Spleen (tissue), 11 donors: ENCODE results near the gene HOTAIR. TPM values are rescaled to one million over a fixed set of nuclear protein-coding genes. Genes with fewer than 3 reads are reported as not detected.
A peak's percentile ranks its signal among the peaks of the same experiment; 100 is the strongest.

Experiments used
- DNase-seq: peaks from one replicate; pipeline ENCODE4 v3.0.0-alpha.2; 2020
- H3K27ac ChIP-seq, 8 donors: fragments of 200-600 bp; sonication (generic) in 7 of 8; 1 replicate in 4 of 8; 2 replicates in 4 of 8; pipeline versions ENCODE4 v1.5.0 to v1.8.0; 2016 to 2021; ENCODE audit warnings: inconsistent platforms in 4 of 8, mild to moderate bottlenecking in 4 of 8, moderate library complexity in 1 of 8
- H3K27me3 ChIP-seq, 7 donors: fragments of 200-600 bp; sonication (generic) in 6 of 7; replicated peaks in 1 of 7; 1 replicate in 4 of 7; 2 replicates in 3 of 7; pipeline versions ENCODE4 v1.5.0 to v1.8.0; 2016 to 2021; ENCODE audit warnings: inconsistent platforms in 3 of 7, mild to moderate bottlenecking in 1 of 7
- H3K36me3 ChIP-seq, 6 donors: fragments of 200-600 bp; sonication (generic) in 5 of 6; 1 replicate in 4 of 6; 2 replicates in 2 of 6; pipeline versions ENCODE4 v1.5.0 to v1.8.0; 2016 to 2021; ENCODE audit warnings: inconsistent platforms in 2 of 6
- H3K4me1 ChIP-seq, 6 donors: fragments of 200-600 bp; sonication (generic) in 5 of 6; 1 replicate in 3 of 6; 2 replicates in 3 of 6; pipeline versions ENCODE4 v1.5.0 to v1.8.0; 2016 to 2021; ENCODE audit warnings: inconsistent platforms in 3 of 6
- H3K4me3 ChIP-seq, 8 donors: fragments of 200-600 bp; sonication (generic) in 7 of 8; 1 replicate in 4 of 8; 2 replicates in 4 of 8; pipeline versions ENCODE4 v1.5.0 to v1.8.0; 2016 to 2021; ENCODE audit warnings: inconsistent platforms in 4 of 8, mild to moderate bottlenecking in 4 of 8, moderate library complexity in 2 of 8
- H3K9me3 ChIP-seq, 8 donors: fragments of 200-600 bp; sonication (generic) in 7 of 8; 1 replicate in 4 of 8; 2 replicates in 4 of 8; pipeline versions ENCODE4 v1.5.0 to v1.8.0; 2016 to 2021; ENCODE audit warnings: inconsistent platforms in 4 of 8
- POLR2A ChIP-seq, 3 donors: fragments of 450-650 bp; IDR thresholded peaks; one replicate each; pipeline ENCODE4 v1.5.1; 2017; ENCODE audit warnings: antibody characterized with exemption in 3 of 3, mild to moderate bottlenecking in 1 of 3
- POLR2AphosphoS5 ChIP-seq, 3 donors: sonication (generic); formaldehyde crosslinking; IDR thresholded peaks; one replicate each; pipeline ENCODE4 v1.5.1; 2017; ENCODE audit warnings: antibody characterized with exemption in 3 of 3
- WGBS, 5 donors: extraction: QIAGEN DNeasy Blood & Tissue Kit in 3 of 5; methylation state at CpG; one replicate each; pipeline versions ENCODE4 v1.1.5 to v1.1.7; 2013 to 2018; 5-methylcytosine and 5-hydroxymethylcytosine counted together
- intact Hi-C: fragments of 100-400 bp; cut with DNase I; formaldehyde crosslinking; loops from one replicate; pipeline ENCODE4 v1.15.0; 2023; ENCODE audit warnings: low total_unique reads
- polyA plus RNA-seq, 3 donors: library from polyadenylated mRNA; stranded (reverse); fragments of 200-250 nt; gene quantifications; one replicate each; pipeline ENCODE4 v1.2.1, GENCODE V29; 2013
- total RNA-seq, 7 donors: library from RNA; depleted of rRNA in 3 of 7; stranded (reverse); fragments of >200 nt in 3 of 7; fragmentation: NEBNext Ultra II Directional in 4 of 7; extraction: Animal tissue kit (Norgen Biotek cat#: 25700) in 4 of 7; gene quantifications; one replicate each; pipeline versions ENCODE4 v1.1.0 to v1.2.1, GENCODE V29; 2016 to 2021
- TF ChIP-seq, protein P1 (sequence below), 11 experiments: fragments of 200-600 bp in 7 of 11; fragments of 450-650 bp in 4 of 11; sonication (generic) in 4 of 11; IDR thresholded peaks in 8 of 11; conservative IDR thresholded peaks in 3 of 11; 1 replicate in 7 of 11; 2 replicates in 4 of 11; pipeline versions ENCODE4 v1.4.0 to v1.8.0; 2016 to 2021; ENCODE audit warnings: antibody characterized with exemption in 11 of 11, inconsistent platforms in 4 of 11, mild to moderate bottlenecking in 1 of 11
- donor health status: healthy with polysubstance abuse.
- donor health status: DM: no; HTN: no; CAD: no; lungs with moderate emphysema.
- donor health status: DM: no; HTN: no; CAD: no.
- donor health status: Bipolar disorder and iron deficiency.
- donor health status: healthy.
- donor health status: DM: no; HTN: no; CAD: no.
- donor health status: DM: yes; HTN: yes; CAD: no.

Gene HOTAIR
- total and polyA plus RNA-seq, 10 donors = not detected

DNA sequence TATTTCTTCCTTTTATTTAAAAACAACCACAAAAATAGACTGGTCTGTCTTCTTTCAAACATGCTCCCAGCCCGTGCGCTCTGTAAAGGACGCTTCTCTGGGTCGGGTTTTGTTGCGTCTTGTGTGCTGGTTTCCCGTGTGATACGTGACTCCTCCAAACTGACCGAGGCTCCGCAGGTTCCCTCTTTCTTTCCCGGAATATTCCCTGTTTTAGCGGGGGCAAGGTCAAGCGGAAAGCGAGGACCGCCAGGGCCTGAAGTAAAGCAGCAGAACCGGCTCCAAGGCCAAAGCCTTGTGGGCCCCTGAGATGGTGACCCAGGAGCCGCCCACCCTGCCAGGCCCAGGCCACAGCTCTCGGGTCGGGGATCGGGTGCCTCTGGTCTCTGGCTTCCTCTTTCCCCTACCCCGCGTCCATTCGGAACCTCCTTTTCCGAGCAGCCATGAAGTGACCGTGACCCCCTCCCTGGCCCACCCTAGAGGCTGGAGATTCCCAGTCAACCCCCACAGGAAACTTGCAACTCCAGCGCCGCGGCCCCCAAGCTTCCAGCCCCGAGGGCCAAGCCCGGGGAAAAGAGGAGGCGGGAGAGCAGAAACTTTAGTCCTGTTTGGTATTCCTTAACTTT, 9.3 kb upstream of the HOTAIR start:
- Histone ChIP-seq H3K9me3 (peaks cover 0 to 12% (median 0%) of the 10 kb centered on the region in 8 donors), H3K4me3 (peak overlapping the region in 1 of 8 donors; percentile 4), H3K4me1 (peaks cover 13 to 40% (median 26%) of the 10 kb centered on the region in 6 donors), H3K27me3 (peaks cover 34 to 100% (median 99%) of the 10 kb centered on the region in 7 donors), H3K27ac (no peak overlapping the region), H3K36me3 (no peaks in the 10 kb centered on the region)
- intact Hi-C loops = no loop called here
- WGBS, 5 donors = 3 to 6% (median 5%) methylated on average over 26 to 30 of the region's 30 CpGs
- TF ChIP-seq POLR2AphosphoS5 (IDR thresholded peaks at IDR 0.05) (no peak), POLR2A (IDR thresholded peaks at IDR 0.05) (no peak)
- TF ChIP-seq, protein P1, sequence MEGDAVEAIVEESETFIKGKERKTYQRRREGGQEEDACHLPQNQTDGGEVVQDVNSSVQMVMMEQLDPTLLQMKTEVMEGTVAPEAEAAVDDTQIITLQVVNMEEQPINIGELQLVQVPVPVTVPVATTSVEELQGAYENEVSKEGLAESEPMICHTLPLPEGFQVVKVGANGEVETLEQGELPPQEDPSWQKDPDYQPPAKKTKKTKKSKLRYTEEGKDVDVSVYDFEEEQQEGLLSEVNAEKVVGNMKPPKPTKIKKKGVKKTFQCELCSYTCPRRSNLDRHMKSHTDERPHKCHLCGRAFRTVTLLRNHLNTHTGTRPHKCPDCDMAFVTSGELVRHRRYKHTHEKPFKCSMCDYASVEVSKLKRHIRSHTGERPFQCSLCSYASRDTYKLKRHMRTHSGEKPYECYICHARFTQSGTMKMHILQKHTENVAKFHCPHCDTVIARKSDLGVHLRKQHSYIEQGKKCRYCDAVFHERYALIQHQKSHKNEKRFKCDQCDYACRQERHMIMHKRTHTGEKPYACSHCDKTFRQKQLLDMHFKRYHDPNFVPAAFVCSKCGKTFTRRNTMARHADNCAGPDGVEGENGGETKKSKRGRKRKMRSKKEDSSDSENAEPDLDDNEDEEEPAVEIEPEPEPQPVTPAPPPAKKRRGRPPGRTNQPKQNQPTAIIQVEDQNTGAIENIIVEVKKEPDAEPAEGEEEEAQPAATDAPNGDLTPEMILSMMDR (IDR thresholded peaks at IDR 0.05 in 8 of 11, conservative IDR thresholded peaks at IDR 0.05 in 3 of 11) = no peak
- no peak for DNase-seq

DNA sequence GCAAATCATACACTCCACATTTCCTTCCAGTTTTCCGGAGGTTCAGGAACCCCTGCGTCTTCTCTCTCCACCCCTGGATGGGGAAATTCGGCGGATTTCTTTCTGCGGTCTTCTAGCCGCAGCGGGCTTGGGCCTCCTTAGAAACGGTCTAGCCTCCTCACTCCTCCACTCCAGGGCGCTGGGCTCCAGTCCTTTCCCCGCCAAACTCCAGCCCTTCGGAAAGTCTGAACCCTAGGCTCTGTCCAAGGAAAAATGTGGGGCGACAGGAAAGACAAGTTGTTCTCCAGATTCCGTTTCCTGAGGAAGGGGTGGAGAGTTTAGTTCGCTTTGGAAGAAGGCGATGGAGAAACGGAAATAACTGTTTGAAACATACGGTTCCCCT, 8.8 kb upstream of the HOTAIR start:
- TF ChIP-seq, protein P1 (IDR thresholded peaks at IDR 0.05 in 8 of 11, conservative IDR thresholded peaks at IDR 0.05 in 3 of 11) = no peak
- TF ChIP-seq POLR2A (IDR thresholded peaks at IDR 0.05) = no peak
- TF ChIP-seq POLR2AphosphoS5 (IDR thresholded peaks at IDR 0.05) = no peak
- 2 to 5% (median 4%) methylated on average over 17 of the region's 17 CpGs for WGBS, 5 donors
- no peak for DNase-seq
- H3K27ac ChIP-seq = no peak overlapping the region
- peaks cover 33 to 100% (median 99%) of the 10 kb centered on the region in 7 donors for H3K27me3 ChIP-seq
- peaks cover 12 to 37% (median 23%) of the 10 kb centered on the region in 6 donors for H3K4me1 ChIP-seq
- intact Hi-C loops = no loop called here
- no peaks in the 10 kb centered on the region for H3K36me3 ChIP-seq
- H3K4me3 ChIP-seq = no peak overlapping the region
- H3K9me3 ChIP-seq = peaks cover 0 to 12% (median 0%) of the 10 kb centered on the region in 8 donors

DNA sequence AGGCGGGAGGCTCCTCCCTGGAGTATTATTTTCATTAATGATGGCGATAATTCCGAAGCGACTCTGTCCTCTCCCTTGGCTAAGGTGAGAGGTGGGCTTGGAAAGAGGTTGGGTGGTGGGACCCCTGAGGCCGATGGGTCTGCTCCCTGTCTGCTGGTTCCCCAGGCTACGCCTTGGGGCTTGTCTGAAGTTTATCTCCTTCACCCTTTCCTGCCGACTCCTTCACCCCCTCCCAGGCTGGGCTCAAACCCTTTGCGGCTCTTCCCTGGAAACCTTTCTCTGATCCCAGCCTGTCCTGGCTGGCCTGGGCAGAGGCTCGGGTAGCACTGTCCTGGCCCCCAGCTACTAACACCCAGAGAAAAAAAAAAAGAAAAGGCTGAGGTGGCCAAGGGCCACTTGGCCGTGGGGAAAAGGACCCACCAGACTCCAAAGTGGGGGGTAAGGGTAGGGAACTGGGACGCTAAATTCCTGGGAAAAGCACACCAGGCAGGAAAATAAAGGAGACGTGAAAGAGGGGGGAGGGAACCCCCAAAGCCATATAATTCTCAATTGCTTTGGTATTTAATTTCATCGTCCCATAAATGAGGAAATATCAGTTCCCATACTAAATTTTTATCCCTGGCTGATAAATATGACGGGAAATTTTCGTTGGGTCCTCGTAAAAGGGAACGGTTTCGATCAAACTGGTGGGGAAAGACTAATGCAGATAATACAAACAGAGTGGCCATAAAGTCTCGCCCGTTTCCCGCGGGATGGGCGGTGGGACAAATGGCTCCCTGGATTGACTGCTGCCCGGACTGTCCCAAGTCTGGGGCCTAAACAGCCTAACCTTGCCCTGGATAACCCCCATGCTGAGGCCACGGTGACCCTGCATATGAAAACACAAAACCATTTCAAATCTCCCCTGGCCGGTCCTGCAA, 8.2 kb upstream of the HOTAIR start:
- no peak overlapping the region for H3K27ac ChIP-seq
- no peak for DNase-seq
- H3K4me1 ChIP-seq = peaks cover 12 to 40% (median 23%) of the 10 kb centered on the region in 6 donors
- WGBS, 5 donors = 10 to 17% (median 14%) methylated on average over 25 to 26 of the region's 26 CpGs
- no peaks in the 10 kb centered on the region for H3K36me3 ChIP-seq
- TF ChIP-seq POLR2A (IDR thresholded peaks at IDR 0.05) (no peak), POLR2AphosphoS5 (IDR thresholded peaks at IDR 0.05) (no peak)
- TF ChIP-seq, protein P1 (IDR thresholded peaks at IDR 0.05 in 8 of 11, conservative IDR thresholded peaks at IDR 0.05 in 3 of 11) = no peak
- peaks cover 0 to 12% (median 0%) of the 10 kb centered on the region in 8 donors for H3K9me3 ChIP-seq
- intact Hi-C loops = no loop called here
- H3K4me3 ChIP-seq = no peak overlapping the region
- H3K27me3 ChIP-seq = peaks cover 29 to 100% (median 99%) of the 10 kb centered on the region in 7 donors
